Neuron (in vitro differentiated cells): ENCODE data around the gene LMAN1L.
"Not testable (repeated sequence)": the region's sequence is repeated elsewhere in the genome, so short reads cannot be mapped to it uniquely, and the experiment has no call there.

Experiments
- H2AFZ ChIP-seq: one replicate; pipeline ENCODE4 v1.6.1; 2013; ENCODE audit warnings: low read depth, mild to moderate bottlenecking, inconsistent platforms, low read length, moderate library complexity
- H3K27me3 ChIP-seq: one replicate; pipeline ENCODE4 v1.6.1; 2013; ENCODE audit warnings: low read length; ENCODE audit not compliant: insufficient read depth
- H3K36me3 ChIP-seq: one replicate; pipeline ENCODE4 v1.6.1; 2013; ENCODE audit warnings: low read length; ENCODE audit not compliant: insufficient read depth
- H3K4me1 ChIP-seq: one replicate; pipeline ENCODE4 v1.6.1; 2013; ENCODE audit warnings: low read length; ENCODE audit not compliant: insufficient read depth
- H3K4me3 ChIP-seq: 2 replicates; pipeline ENCODE4 v1.5.1; 2013; ENCODE audit warnings: mild to moderate bottlenecking, low read length, moderate library complexity
- H3K9me3 ChIP-seq: one replicate; pipeline ENCODE4 v1.6.1; 2013; ENCODE audit warnings: low read length

The LMAN1L gene

GRCh38 chr15:74785194-74786032 is 27.2 kb upstream of the LMAN1L start:
- H2AFZ ChIP-seq, result no peak overlapping the region
- H3K36me3 ChIP-seq, result no peaks in the 10 kb centered on the region
- H3K27me3 ChIP-seq, result no peaks in the 10 kb centered on the region
- peaks cover 45% of the 10 kb centered on the region for H3K4me1 ChIP-seq
- no peak overlapping the region for H3K4me3 ChIP-seq
- no peaks in the 10 kb centered on the region for H3K9me3 ChIP-seq

DNA sequence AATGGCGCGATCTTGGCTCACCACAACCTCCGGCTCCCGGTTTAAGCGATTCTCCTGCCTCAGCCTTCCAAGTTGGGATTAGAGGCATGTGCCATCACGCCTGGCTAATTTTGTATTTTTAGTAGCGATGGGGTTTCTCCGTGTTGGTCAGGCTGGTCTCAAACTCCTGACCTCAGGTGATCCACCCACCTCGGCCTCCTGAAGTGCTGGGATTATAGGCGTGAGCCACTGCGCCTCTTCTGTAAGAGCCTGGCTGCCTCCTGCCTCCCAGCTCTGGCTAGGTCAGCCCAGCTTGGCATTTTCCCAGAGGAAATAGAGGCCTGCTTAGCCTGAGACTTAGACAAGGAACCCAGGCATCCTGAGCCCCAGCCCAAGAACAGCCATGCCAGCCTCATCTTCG is 26.6 kb upstream of the LMAN1L start:
- not testable (repeated sequence) for H3K36me3 ChIP-seq, H3K9me3 ChIP-seq, H2AFZ ChIP-seq, H3K27me3 ChIP-seq, H3K4me3 ChIP-seq
- peaks cover 39% of the 10 kb centered on the region for H3K4me1 ChIP-seq

GRCh38 chr15:74786551-74787165 is 26.0 kb upstream of the LMAN1L start:
- Histone ChIP-seq H3K27me3 (no peaks in the 10 kb centered on the region), H3K4me3 (no peak overlapping the region), H3K36me3 (no peaks in the 10 kb centered on the region), H3K4me1 (peaks cover 33% of the 10 kb centered on the region), H2AFZ (no peak overlapping the region), H3K9me3 (no peaks in the 10 kb centered on the region)

- H3K4me1 ChIP-seq, result peaks cover 35% of the 10 kb centered on the region
- H3K27me3 ChIP-seq, result no peaks in the 10 kb centered on the region
- no peaks in the 10 kb centered on the region for H3K36me3 ChIP-seq
- H3K9me3 ChIP-seq, result no peaks in the 10 kb centered on the region
- no peak overlapping the region for H2AFZ ChIP-seq
- H3K4me3 ChIP-seq, result no peak overlapping the region
Measured at GRCh38 chr15:74787251-74788041, 25.2 kb upstream of the LMAN1L start.

DNA sequence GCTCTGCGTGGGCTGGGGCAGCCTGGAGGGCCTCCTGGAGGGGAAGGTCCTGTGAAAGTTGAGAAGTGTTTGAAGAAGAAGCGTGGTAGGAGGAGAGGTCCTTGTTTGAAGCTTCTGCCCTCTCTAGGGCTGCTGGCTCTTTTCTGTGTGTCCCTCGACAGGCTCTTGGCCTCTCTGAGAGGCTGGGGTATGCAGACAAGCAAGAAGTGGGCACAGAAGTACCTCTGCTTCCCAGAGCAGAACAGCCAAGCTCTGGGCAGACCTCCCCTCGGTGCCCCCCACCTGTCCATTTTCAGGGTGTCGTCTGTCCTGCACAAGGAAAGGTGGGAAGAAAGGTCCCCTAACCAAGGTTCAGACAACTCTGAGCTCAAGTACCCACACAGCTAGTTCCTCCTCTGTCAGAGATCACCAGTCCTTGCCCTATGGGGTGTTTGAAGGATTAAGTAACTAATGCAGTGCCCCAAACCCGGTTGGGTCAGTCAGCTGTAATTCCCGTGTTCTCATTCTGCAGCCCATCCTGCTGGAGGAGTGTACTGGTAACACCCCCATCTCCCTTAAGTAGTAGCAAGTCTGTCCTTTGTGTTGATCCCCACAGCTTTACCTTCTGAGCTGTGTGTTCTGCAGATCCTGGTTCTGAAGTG is 24.5 kb upstream of the LMAN1L start:
- H3K9me3 ChIP-seq, result no peaks in the 10 kb centered on the region

GRCh38 chr15:74788683-74789151 is 23.9 kb upstream of the LMAN1L start:
- no peaks in the 10 kb centered on the region for H3K9me3 ChIP-seq
- no peak overlapping the region for H2AFZ ChIP-seq
- H3K4me1 ChIP-seq, result peaks cover 33% of the 10 kb centered on the region
- no peak overlapping the region for H3K4me3 ChIP-seq
- H3K27me3 ChIP-seq, result no peaks in the 10 kb centered on the region
- H3K36me3 ChIP-seq, result no peaks in the 10 kb centered on the region

More for the DNA sequence above, 24.5 kb upstream of the LMAN1L start:
- H3K4me3 ChIP-seq, result no peak overlapping the region
- H3K4me1 ChIP-seq, result peaks cover 35% of the 10 kb centered on the region
- no peaks in the 10 kb centered on the region for H3K36me3 ChIP-seq
- no peaks in the 10 kb centered on the region for H3K27me3 ChIP-seq
- no peak overlapping the region for H2AFZ ChIP-seq

DNA sequence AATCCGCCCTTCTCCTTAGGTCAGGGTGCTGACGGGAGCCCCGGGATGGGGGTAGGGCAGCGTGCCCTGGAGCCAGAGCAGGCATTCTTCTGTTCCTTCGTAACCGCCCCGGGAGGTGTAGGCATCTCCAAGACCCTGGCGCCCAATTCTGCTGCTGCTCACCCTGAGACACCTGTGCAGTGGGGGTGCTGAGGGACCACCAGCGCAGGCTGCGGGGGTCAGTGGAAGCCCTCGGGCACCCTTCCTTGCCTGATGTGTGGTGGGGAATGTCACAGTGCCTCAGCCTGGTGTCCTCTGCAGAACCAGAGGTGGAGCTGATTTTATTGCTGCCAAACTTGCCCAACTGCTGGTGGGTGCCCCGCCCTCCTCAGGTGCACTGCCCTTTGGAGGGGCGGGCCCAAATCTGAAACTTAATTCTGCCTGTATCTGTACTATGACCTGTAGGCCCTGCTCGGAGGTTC is 23.4 kb upstream of the LMAN1L start:
- no peaks in the 10 kb centered on the region for H3K9me3 ChIP-seq
- H3K4me1 ChIP-seq, result peaks cover 28% of the 10 kb centered on the region
- H3K4me3 ChIP-seq, result no peak overlapping the region
- H3K27me3 ChIP-seq, result no peaks in the 10 kb centered on the region
- H2AFZ ChIP-seq, result no peak overlapping the region
- no peaks in the 10 kb centered on the region for H3K36me3 ChIP-seq

- Histone ChIP-seq H3K9me3 (no peaks in the 10 kb centered on the region), H3K27me3 (no peaks in the 10 kb centered on the region), H3K36me3 (no peaks in the 10 kb centered on the region), H3K4me3 (no peak overlapping the region), H2AFZ (no peak overlapping the region), H3K4me1 (peaks cover 26% of the 10 kb centered on the region)
Measured at GRCh38 chr15:74789741-74790079, 22.9 kb upstream of the LMAN1L start.

DNA sequence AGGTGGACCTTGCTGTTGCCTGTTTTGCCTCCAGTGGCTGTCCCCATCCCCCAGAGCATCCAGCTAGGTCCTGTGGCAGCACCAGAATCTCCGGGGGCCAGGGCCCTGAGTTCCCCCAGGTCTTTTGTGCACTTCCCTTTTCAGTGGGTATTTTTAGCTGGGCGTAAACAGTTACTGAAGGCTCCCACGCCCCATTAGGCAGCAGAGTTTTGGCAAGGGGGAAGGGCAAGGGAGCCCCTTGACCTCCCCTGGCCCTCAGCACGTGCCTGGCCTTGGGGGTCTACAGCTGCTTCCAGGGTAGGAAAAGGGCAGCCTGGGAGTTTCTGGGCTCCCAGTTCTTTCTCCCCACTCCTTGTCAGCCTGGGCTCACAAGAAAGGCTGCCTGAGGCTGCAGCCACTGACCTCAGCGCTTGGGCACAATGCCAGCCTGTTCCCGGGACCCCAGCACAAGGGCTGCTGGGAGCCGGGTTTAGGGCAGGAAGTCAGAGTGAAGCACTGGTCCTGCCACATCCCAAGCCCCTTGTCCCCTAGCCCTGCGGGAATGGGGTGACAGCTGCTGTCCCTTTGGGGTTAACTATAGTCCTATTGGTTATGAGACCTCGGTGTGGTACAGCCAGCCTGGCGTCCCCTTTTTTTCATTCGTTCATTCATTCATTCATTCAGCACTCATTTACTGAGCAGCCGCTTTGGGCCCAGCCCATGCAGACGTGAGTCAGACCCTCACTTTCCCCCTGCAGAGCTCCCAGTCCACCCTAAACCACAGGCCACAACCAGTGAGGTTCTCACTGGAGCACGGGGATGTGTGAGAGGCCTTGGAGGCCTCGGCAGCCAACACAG is 22.3 kb upstream of the LMAN1L start:
- no peaks in the 10 kb centered on the region for H3K9me3 ChIP-seq
- H3K36me3 ChIP-seq, result no peaks in the 10 kb centered on the region
- no peak overlapping the region for H3K4me3 ChIP-seq

GRCh38 chr15:74791007-74791406 is 21.6 kb upstream of the LMAN1L start:
- Histone ChIP-seq H3K9me3 (no peaks in the 10 kb centered on the region), H3K36me3 (no peaks in the 10 kb centered on the region), H3K4me1 (peaks cover 21% of the 10 kb centered on the region), H2AFZ (no peak overlapping the region), H3K27me3 (no peaks in the 10 kb centered on the region), H3K4me3 (no peak overlapping the region)

More for the DNA sequence above, 22.3 kb upstream of the LMAN1L start:
- no peak overlapping the region for H2AFZ ChIP-seq
- H3K4me1 ChIP-seq, result peaks cover 21% of the 10 kb centered on the region
- no peaks in the 10 kb centered on the region for H3K27me3 ChIP-seq

DNA sequence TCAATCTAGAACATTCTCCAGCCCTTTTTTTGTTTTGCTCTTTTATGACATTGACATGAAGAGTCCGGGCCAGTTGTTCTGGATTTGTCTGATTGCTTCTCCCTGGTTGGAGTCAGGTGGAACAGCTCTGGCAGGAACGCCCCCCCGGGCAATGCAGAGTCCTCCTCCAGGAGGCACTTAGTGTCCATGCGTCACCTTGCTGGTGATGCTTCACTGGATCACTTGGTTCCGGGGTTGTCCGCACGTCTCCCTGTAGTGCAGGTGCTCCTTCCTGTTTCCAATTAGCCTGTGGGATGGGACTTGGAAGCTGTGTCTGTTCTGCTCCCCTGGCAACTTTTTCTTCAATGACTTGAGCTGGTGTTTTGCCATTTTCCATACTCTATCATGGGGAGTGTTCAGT is 21.0 kb upstream of the LMAN1L start:
- H3K36me3 ChIP-seq, result no peaks in the 10 kb centered on the region
- H3K4me1 ChIP-seq, result peaks cover 21% of the 10 kb centered on the region
- H3K9me3 ChIP-seq, result no peaks in the 10 kb centered on the region
- H3K4me3 ChIP-seq, result no peak overlapping the region
- no peak overlapping the region for H2AFZ ChIP-seq
- no peaks in the 10 kb centered on the region for H3K27me3 ChIP-seq
